ENCODE results near the gene PCNT. TPM values are rescaled to one million over a fixed set of nuclear protein-coding genes. Genes with fewer than 3 reads are reported as not detected.

PCNT gene
- total and polyA plus RNA-seq, 9 of the 15 experiments (the other 6 are each of a cell fraction or from before 2014, with no cell fraction given): 9.1 to 53.5 (median 31.3) TPM

DNA sequence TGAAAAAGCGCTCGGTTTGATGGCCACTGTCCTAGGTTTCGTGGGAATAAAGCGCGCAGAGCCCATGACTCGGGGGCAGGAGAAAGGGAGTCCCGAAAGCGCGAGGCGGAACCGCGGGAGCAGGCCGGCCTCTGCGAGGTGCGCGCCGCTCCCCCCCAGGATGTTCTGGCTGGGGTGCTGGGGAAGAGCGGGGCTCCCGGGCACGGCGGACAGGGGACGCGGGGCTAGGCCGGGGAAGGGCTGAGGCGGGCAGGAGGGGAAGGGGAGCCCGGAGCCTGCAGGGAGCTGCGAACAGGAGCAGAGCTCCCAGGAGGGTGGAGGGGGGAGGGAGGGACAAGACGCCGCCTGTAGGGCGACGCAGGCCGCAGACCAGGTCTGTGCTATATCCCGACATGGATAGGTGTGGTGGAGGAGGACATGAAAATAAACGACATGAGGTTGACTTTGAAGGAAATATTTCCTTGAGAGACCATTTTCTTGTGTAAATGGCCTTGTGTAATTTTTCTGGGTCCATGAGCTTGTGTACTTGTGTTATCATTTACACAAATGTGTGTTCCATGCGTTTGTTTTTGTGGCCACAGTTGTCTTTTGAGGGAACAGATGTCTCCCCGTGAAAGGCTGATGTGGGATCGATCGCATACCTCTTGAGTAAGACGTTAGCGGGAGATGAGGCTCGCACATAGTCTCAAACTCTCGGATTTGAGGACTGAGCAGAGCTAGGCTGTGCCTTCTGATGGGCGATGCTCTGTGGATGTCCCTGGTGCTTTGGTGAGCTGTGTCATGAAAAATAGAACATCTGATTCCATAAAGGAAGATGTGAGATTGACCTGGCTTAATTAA, 1.3 kb downstream of the PCNT start (continued):
- TF ChIP-seq, protein P1, sequence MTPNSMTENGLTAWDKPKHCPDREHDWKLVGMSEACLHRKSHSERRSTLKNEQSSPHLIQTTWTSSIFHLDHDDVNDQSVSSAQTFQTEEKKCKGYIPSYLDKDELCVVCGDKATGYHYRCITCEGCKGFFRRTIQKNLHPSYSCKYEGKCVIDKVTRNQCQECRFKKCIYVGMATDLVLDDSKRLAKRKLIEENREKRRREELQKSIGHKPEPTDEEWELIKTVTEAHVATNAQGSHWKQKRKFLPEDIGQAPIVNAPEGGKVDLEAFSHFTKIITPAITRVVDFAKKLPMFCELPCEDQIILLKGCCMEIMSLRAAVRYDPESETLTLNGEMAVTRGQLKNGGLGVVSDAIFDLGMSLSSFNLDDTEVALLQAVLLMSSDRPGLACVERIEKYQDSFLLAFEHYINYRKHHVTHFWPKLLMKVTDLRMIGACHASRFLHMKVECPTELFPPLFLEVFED (CRISPR knock-in tag; conservative IDR thresholded peaks at IDR 0.05): no peak
- TF ChIP-seq ZNF707 (CRISPR knock-in tag; conservative IDR thresholded peaks at IDR 0.05): no peak
- no peak for TF ChIP-seq SAP30 (IDR thresholded peaks at IDR 0.05; ENCODE audit: borderline replicate concordance, insufficient read depth, low read depth, low read length, poor library complexity, severe bottlenecking)
- TF ChIP-seq, protein P2, sequence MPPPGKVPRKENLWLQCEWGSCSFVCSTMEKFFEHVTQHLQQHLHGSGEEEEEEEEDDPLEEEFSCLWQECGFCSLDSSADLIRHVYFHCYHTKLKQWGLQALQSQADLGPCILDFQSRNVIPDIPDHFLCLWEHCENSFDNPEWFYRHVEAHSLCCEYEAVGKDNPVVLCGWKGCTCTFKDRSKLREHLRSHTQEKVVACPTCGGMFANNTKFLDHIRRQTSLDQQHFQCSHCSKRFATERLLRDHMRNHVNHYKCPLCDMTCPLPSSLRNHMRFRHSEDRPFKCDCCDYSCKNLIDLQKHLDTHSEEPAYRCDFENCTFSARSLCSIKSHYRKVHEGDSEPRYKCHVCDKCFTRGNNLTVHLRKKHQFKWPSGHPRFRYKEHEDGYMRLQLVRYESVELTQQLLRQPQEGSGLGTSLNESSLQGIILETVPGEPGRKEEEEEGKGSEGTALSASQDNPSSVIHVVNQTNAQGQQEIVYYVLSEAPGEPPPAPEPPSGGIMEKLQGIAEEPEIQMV (tag; conservative IDR thresholded peaks at IDR 0.05; ENCODE audit: low read depth): no peak
- peak; percentile 11 for TF ChIP-seq POLR2B (IDR thresholded peaks at IDR 0.05; ENCODE audit: low read depth, partially characterized antibody)
- TF ChIP-seq RNF2 (IDR thresholded peaks at IDR 0.05): 0 out of 2 replicates have a peak, but pooled peaks have one; percentile 17
- TF ChIP-seq, protein P3, sequence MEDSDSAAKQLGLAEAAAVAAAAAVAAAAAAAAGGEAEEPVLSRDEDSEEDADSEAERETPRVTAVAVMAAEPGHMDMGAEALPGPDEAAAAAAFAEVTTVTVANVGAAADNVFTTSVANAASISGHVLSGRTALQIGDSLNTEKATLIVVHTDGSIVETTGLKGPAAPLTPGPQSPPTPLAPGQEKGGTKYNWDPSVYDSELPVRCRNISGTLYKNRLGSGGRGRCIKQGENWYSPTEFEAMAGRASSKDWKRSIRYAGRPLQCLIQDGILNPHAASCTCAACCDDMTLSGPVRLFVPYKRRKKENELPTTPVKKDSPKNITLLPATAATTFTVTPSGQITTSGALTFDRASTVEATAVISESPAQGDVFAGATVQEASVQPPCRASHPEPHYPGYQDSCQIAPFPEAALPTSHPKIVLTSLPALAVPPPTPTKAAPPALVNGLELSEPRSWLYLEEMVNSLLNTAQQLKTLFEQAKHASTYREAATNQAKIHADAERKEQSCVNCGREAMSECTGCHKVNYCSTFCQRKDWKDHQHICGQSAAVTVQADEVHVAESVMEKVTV (CRISPR knock-in tag; IDR thresholded peaks at IDR 0.05): no peak
- TF ChIP-seq ESRRA (IDR thresholded peaks at IDR 0.05; ENCODE audit: borderline replicate concordance, low read depth): no peak
- TF ChIP-seq RBM39 (optimal IDR thresholded peaks at IDR 0.05; ENCODE audit: low read depth, low read length): no peak
- no peak for TF ChIP-seq GTF2F1 (IDR thresholded peaks at IDR 0.05; ENCODE audit: low read depth, low read length)
- TF ChIP-seq YY1 (IDR thresholded peaks at IDR 0.05; ENCODE audit: borderline replicate concordance in 1 of 3, control insufficient read depth in 1 of 3, extremely low read depth in 1 of 3, insufficient read depth in 3 of 3, insufficient read length in 1 of 3, insufficient replicate concordance in 2 of 3, low read depth in 1 of 3, low read length in 2 of 3): peak in 2 of 3 experiments; percentile 57 to 60
- TF ChIP-seq TAF9B (IDR thresholded peaks at IDR 0.05; ENCODE audit: partially characterized antibody): no peak
- TF ChIP-seq TBP (optimal IDR thresholded peaks at IDR 0.05; ENCODE audit: low read depth, low read length): peak; percentile 35
- TF ChIP-seq RBM22 (IDR thresholded peaks at IDR 0.05; ENCODE audit: low read depth, low read length, poor library complexity, severe bottlenecking): no peak
- no peak for TF ChIP-seq MBD2 (IDR thresholded peaks at IDR 0.05; ENCODE audit: borderline replicate concordance, low read depth)
- TF ChIP-seq, protein P4, sequence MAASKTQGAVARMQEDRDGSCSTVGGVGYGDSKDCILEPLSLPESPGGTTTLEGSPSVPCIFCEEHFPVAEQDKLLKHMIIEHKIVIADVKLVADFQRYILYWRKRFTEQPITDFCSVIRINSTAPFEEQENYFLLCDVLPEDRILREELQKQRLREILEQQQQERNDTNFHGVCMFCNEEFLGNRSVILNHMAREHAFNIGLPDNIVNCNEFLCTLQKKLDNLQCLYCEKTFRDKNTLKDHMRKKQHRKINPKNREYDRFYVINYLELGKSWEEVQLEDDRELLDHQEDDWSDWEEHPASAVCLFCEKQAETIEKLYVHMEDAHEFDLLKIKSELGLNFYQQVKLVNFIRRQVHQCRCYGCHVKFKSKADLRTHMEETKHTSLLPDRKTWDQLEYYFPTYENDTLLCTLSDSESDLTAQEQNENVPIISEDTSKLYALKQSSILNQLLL (CRISPR knock-in tag; IDR thresholded peaks at IDR 0.05; ENCODE audit: borderline replicate concordance): no peak
- TF ChIP-seq PHF8 (IDR thresholded peaks at IDR 0.05; ENCODE audit: borderline replicate concordance, low read length): peak; percentile 28; the same call in 1 of the 2 replicates
- 0 out of 2 replicates have a peak, but pooled peaks have one; percentile 3 for TF ChIP-seq ZNF766 (CRISPR knock-in tag; conservative IDR thresholded peaks at IDR 0.05)
- no peak for TF ChIP-seq ZNF561 (CRISPR knock-in tag; conservative IDR thresholded peaks at IDR 0.05)
- peak; percentile 36 for TF ChIP-seq DPF2 (IDR thresholded peaks at IDR 0.05)
- TF ChIP-seq HDGF (IDR thresholded peaks at IDR 0.05): peak; percentile 17; the same call in 1 of the 2 replicates
